ENCODE data around the gene SEL1L3.

The SEL1L3 gene

DNA sequence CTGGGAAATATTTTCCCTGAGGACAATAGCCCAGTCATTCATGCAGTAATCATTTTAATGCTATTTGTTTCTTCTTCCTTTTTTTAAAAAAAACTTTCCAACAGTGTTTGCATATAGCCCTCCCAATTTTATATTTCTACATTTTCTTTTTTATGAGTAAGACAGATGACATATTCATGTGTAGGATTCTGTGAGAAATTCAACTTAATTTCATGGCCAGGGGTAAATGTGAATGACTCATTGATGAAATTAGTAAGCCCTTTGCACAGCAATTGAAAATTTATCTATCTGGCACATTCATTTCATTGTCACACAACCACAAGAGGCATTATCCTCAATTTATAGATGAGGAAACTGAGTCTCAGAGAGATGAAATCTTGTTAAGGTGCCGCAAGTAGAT lies 37.5 kb upstream of the SEL1L3 start:
- TF ChIP-seq, protein P1, sequence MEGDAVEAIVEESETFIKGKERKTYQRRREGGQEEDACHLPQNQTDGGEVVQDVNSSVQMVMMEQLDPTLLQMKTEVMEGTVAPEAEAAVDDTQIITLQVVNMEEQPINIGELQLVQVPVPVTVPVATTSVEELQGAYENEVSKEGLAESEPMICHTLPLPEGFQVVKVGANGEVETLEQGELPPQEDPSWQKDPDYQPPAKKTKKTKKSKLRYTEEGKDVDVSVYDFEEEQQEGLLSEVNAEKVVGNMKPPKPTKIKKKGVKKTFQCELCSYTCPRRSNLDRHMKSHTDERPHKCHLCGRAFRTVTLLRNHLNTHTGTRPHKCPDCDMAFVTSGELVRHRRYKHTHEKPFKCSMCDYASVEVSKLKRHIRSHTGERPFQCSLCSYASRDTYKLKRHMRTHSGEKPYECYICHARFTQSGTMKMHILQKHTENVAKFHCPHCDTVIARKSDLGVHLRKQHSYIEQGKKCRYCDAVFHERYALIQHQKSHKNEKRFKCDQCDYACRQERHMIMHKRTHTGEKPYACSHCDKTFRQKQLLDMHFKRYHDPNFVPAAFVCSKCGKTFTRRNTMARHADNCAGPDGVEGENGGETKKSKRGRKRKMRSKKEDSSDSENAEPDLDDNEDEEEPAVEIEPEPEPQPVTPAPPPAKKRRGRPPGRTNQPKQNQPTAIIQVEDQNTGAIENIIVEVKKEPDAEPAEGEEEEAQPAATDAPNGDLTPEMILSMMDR (IDR thresholded peaks at IDR 0.05), result no peak

DNA sequence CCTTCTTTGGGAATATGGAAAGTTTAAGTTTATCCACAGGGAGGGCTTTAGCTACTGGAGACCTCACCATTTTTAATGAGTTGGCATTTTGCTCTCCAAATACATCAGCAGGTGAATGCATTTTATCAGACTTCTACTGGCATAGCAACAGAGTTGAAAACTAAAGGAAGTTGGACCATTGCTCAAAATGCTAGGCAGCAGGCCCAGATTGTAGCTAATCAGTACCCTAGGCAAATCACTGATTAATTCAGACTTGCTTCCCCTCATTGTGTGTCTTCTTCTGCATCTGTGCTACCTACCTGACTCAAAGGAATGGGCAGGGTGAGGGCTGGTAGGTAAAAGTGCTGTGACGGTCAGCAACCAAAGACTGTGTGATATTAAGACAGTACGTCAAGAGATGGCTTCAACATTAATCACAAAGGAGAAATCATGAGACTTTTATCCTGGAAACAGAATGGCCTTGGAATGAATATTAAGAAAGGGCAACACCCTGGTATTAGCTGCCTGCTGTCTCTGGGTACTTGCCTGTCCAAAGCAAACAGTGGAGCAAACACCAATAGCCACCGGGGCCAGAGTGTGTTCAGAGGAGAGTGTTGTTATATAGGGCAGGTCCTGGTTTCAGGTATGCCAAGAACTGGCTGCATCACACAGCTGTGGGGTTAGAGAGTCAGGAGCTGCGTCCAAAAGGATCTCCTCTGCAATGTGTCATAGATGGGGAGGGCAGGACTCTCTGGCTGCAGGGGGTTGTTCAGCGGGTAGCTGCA lies 34.2 kb upstream of the SEL1L3 start:
- TF ChIP-seq, protein P1 (IDR thresholded peaks at IDR 0.05), result no peak

- TF ChIP-seq, protein P1 (IDR thresholded peaks at IDR 0.05), result no peak
Observed at GRCh38 chr4:25892796-25893195, 30.0 kb upstream of the SEL1L3 start.

DNA sequence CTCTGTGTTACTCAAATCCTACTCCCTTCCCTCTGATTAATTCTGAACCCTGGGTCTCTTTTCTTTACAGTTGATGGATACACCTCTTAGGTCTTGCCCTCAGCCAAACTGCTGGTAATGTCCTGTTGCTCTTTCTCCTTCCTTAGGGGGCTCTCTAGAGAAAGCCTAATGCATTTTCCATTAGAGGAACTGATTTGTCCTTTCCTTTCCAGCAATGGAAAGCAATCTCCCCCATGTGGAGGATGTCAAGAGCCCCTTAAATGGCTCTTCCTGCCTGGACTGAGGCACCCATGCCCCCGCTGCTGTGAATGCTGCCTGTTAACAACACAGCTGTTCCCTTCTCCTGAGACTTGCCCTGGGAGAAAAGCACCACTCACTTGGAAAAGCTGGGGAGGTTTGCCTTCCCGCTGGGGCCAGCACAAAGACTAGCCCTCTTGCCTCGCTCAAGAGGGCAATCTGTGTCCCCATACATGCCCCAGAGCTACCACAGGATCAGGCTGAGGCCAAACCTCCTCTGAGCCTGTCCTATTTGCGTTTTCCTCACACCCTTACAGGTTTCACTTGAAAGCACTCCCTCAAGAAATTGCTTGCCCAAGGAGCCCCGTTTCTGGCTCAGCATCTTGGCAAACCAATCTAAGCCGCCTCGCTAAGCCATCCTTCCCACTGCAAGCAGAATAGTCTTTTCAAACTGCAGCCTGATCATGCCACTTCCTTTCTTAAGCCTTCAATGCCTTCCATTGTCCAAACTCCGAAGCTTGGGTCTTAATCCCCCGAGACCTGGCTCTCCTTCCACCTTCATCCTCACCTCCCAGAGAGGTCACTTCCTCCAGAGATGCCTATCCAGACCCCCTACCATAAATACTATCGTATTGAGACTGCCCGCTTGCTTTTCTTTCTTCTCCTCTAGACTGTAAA lies 28.0 kb upstream of the SEL1L3 start:
- TF ChIP-seq, protein P1 (IDR thresholded peaks at IDR 0.05), result no peak

- TF ChIP-seq, protein P1 (IDR thresholded peaks at IDR 0.05), result no peak
Observed at GRCh38 chr4:25889589-25890503, 27.1 kb upstream of the SEL1L3 start.

- TF ChIP-seq, protein P1 (IDR thresholded peaks at IDR 0.05), result no peak
Observed at GRCh38 chr4:25888781-25889180, 26.0 kb upstream of the SEL1L3 start.
